ENCODE results near the gene S100A8.

DNA sequence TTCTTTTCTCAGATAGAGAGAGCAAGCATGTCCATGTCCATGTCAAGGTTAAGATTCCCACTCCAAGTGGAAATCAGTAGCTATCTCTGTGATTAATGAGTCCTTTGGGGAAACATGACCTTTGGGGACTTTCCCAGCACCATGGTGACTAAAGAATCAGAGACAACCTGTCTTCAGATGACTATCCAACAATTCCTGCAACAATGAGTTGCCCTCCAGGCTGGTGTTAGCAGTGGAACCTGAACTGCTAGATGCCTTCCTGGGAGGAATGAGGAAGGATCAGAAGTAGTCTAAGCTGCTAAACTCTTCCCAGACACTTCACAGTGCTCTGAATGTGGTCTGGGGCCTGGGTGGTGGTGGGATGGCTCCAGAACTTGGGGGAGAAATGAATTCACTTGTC, 26.7 kb downstream of the S100A8 start:
- TF ChIP-seq, protein P1, sequence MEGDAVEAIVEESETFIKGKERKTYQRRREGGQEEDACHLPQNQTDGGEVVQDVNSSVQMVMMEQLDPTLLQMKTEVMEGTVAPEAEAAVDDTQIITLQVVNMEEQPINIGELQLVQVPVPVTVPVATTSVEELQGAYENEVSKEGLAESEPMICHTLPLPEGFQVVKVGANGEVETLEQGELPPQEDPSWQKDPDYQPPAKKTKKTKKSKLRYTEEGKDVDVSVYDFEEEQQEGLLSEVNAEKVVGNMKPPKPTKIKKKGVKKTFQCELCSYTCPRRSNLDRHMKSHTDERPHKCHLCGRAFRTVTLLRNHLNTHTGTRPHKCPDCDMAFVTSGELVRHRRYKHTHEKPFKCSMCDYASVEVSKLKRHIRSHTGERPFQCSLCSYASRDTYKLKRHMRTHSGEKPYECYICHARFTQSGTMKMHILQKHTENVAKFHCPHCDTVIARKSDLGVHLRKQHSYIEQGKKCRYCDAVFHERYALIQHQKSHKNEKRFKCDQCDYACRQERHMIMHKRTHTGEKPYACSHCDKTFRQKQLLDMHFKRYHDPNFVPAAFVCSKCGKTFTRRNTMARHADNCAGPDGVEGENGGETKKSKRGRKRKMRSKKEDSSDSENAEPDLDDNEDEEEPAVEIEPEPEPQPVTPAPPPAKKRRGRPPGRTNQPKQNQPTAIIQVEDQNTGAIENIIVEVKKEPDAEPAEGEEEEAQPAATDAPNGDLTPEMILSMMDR (IDR thresholded peaks at IDR 0.05): no peak
- no peak for TF ChIP-seq POLR2A (IDR thresholded peaks at IDR 0.05)

Measured in body of pancreas (tissue), 4 donors.